ENCODE data around the gene TMEM190. TPM values are rescaled to one million over a fixed set of nuclear protein-coding genes. Genes with fewer than 3 reads are reported as not detected.

Gene TMEM190
- total and polyA plus RNA-seq, 3 donors from 2014 or later = 12.9 to 35.4 (median 19.2) TPM

GRCh38 chr19:55362174-55362989 is 14.2 kb upstream of the TMEM190 start:
- Histone ChIP-seq H3K27ac (no peak overlapping the region), H3K4me3 (no peak overlapping the region), H3K4me1 (no peaks in the 10 kb centered on the region), H3K36me3 (ENCODE audit: low read depth, missing control alignments) (no peaks in the 10 kb centered on the region), H3K27me3 (no peaks in the 10 kb centered on the region), H3K9me3 (no peaks in the 10 kb centered on the region)
- TF ChIP-seq, protein P1, sequence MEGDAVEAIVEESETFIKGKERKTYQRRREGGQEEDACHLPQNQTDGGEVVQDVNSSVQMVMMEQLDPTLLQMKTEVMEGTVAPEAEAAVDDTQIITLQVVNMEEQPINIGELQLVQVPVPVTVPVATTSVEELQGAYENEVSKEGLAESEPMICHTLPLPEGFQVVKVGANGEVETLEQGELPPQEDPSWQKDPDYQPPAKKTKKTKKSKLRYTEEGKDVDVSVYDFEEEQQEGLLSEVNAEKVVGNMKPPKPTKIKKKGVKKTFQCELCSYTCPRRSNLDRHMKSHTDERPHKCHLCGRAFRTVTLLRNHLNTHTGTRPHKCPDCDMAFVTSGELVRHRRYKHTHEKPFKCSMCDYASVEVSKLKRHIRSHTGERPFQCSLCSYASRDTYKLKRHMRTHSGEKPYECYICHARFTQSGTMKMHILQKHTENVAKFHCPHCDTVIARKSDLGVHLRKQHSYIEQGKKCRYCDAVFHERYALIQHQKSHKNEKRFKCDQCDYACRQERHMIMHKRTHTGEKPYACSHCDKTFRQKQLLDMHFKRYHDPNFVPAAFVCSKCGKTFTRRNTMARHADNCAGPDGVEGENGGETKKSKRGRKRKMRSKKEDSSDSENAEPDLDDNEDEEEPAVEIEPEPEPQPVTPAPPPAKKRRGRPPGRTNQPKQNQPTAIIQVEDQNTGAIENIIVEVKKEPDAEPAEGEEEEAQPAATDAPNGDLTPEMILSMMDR (IDR thresholded peaks at IDR 0.05) = no peak
- no peak for TF ChIP-seq POLR2A (IDR thresholded peaks at IDR 0.05)
- intact Hi-C loops (cut with DNase I; ENCODE audit: low total_unique reads) = no loop called here
- WGBS, 2 donors = 83 to 90% methylated on average over 13 to 38 of the region's 38 CpGs
- no peak for DNase-seq

GRCh38 chr19:55362990-55363716 is 13.5 kb upstream of the TMEM190 start, which contains the start of gene GARIN5B:
Gene GARIN5B (minus strand): TSS chr19:55363260. CDS start chr19:55363066, 194 bp downstream.
- Histone ChIP-seq H3K9me3 (no peaks in the 10 kb centered on the region), H3K36me3 (ENCODE audit: low read depth, missing control alignments) (no peaks in the 10 kb centered on the region), H3K4me3 (no peak within 1 kb of the TSS), H3K27me3 (no peaks in the 10 kb centered on the region), H3K4me1 (no peaks in the 10 kb centered on the region), H3K27ac (no peak within 1 kb of the TSS)
- no peak for DNase-seq
- intact Hi-C loops (cut with DNase I; ENCODE audit: low total_unique reads) = no loop called here
- TF ChIP-seq POLR2A (IDR thresholded peaks at IDR 0.05) = no peak
- TF ChIP-seq, protein P1 (IDR thresholded peaks at IDR 0.05) = no peak
- 75 to 100% methylated on average over 2 to 27 of the region's 27 CpGs for WGBS, 2 donors

GRCh38 chr19:55365245-55365644 is 11.4 kb upstream of the TMEM190 start:
- intact Hi-C loops (cut with DNase I; ENCODE audit: low total_unique reads) = no loop called here
- TF ChIP-seq, protein P1 (IDR thresholded peaks at IDR 0.05) = no peak
- TF ChIP-seq POLR2A (IDR thresholded peaks at IDR 0.05) = no peak

DNA sequence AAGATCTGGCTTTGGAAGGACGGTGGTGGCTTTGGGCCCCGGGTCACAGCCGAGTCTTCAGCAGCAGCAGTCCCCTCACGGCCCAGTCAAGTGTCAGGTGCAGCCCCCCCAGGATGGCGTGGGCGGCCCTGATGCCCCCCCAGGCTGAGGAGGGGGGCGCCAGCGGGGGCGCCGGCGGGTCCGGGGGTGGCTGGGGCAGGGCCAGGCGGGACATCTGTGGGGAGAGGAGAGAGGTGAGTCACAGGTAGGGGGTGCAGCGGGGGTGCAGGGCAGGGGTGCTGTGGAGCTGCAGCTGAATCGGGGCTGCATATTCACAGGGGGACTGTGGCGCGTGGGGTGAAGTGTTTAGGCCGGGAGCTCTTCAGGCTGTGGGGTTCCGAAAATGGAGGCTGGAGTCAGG is 10.7 kb upstream of the TMEM190 start:
- Histone ChIP-seq H3K4me1 (peaks cover 6% of the 10 kb centered on the region), H3K9me3 (no peaks in the 10 kb centered on the region)

More at GRCh38 chr19:55365245-55365644, 11.4 kb upstream of the TMEM190 start:
- no peaks in the 10 kb centered on the region for H3K9me3 ChIP-seq
- H3K36me3 ChIP-seq (ENCODE audit: low read depth, missing control alignments) = no peaks in the 10 kb centered on the region
- no peaks in the 10 kb centered on the region for H3K27me3 ChIP-seq
- H3K4me1 ChIP-seq = peaks cover 4% of the 10 kb centered on the region
- WGBS, 2 donors = 87 to 97% methylated on average over 8 of the region's 8 CpGs
- no peak overlapping the region for H3K4me3 ChIP-seq
- no peak overlapping the region for H3K27ac ChIP-seq
- DNase-seq = no peak

More for the DNA sequence above, 10.7 kb upstream of the TMEM190 start:
- no peak for DNase-seq
- no peaks in the 10 kb centered on the region for H3K36me3 ChIP-seq (ENCODE audit: low read depth, missing control alignments)
- intact Hi-C loops (cut with DNase I; ENCODE audit: low total_unique reads) = no loop called here
- H3K27ac ChIP-seq = no peak overlapping the region
- no peak overlapping the region for H3K4me3 ChIP-seq
- WGBS, 2 donors = 81 to 86% methylated on average over 19 of the region's 19 CpGs
- TF ChIP-seq, protein P1 (IDR thresholded peaks at IDR 0.05) = no peak
- no peaks in the 10 kb centered on the region for H3K27me3 ChIP-seq
